A549 (cell line): ENCODE results near the gene VPS13D.

Source experiments
- JUNB ChIP-seq: fragments of >200 bp; sonication (Bioruptor Twin); formaldehyde crosslinking; IDR thresholded peaks from 2 replicates; pipeline ENCODE4 v1.6.1; 2016
- KDM1A ChIP-seq: fragments of 200-600 bp; sonication (generic); IDR thresholded peaks from 2 replicates; pipeline ENCODE4 v1.6.1; 2016; ENCODE audit warnings: low read depth, mild to moderate bottlenecking
- MAFK ChIP-seq: fragments of 450-650 bp; IDR thresholded peaks from 2 replicates; pipeline ENCODE4 v1.6.1; 2014; ENCODE audit not compliant: partially characterized antibody
- MAX ChIP-seq: IDR thresholded peaks from 2 replicates; pipeline ENCODE4 v1.6.1; 2012
- NFE2L2 ChIP-seq: fragments of 150-350 bp; conservative IDR thresholded peaks from 2 replicates; pipeline ENCODE4 v1.6.1; 2014; ENCODE audit warnings: low read length
- NR3C1 ChIP-seq: fragments of >200 bp; sonication (Bioruptor Twin); formaldehyde crosslinking; IDR thresholded peaks from 3 replicates; pipeline ENCODE4 v1.6.1; 2017
- RARB ChIP-seq: fragments of 250-450 bp; sonication (Bioruptor Pico); IDR thresholded peaks from 2 replicates; pipeline ENCODE4 v1.8.0; 2021; ENCODE audit warnings: mild to moderate bottlenecking, moderate library complexity
- REST ChIP-seq: fragments of 200-600 bp; sonication (generic); IDR thresholded peaks from 2 replicates; pipeline ENCODE4 v1.6.1; 2016; ENCODE audit warnings: antibody characterized with exemption, mild to moderate bottlenecking, moderate library complexity
- ZNF302 ChIP-seq: fragments of 250-450 bp; sonication (Bioruptor Pico); IDR thresholded peaks from 2 replicates; pipeline ENCODE4 v1.9.0; 2021; ENCODE audit warnings: inconsistent platforms, mild to moderate bottlenecking, moderate library complexity
- TF ChIP-seq, protein P1 (sequence below): fragments of >200 bp; sonication (Bioruptor Twin); formaldehyde crosslinking; IDR thresholded peaks from 3 replicates; pipeline ENCODE4 v1.5.1; 2016

GRCh38 chr1:12194666-12195216 lies 35.1 kb upstream of the VPS13D start:
- TF ChIP-seq, protein P1, sequence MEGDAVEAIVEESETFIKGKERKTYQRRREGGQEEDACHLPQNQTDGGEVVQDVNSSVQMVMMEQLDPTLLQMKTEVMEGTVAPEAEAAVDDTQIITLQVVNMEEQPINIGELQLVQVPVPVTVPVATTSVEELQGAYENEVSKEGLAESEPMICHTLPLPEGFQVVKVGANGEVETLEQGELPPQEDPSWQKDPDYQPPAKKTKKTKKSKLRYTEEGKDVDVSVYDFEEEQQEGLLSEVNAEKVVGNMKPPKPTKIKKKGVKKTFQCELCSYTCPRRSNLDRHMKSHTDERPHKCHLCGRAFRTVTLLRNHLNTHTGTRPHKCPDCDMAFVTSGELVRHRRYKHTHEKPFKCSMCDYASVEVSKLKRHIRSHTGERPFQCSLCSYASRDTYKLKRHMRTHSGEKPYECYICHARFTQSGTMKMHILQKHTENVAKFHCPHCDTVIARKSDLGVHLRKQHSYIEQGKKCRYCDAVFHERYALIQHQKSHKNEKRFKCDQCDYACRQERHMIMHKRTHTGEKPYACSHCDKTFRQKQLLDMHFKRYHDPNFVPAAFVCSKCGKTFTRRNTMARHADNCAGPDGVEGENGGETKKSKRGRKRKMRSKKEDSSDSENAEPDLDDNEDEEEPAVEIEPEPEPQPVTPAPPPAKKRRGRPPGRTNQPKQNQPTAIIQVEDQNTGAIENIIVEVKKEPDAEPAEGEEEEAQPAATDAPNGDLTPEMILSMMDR: no peak
- TF ChIP-seq RARB (CRISPR knock-in tag) (no peak), MAFK (no peak), NFE2L2 (no peak), REST (no peak), NR3C1 (no peak), MAX (no peak), ZNF302 (no peak), KDM1A (no peak), JUNB (no peak)
